GM04504 (cell line): ENCODE results near the gene MRE11.
"Not testable (repeated sequence)": the region's sequence is repeated elsewhere in the genome, so short reads cannot be mapped to it uniquely, and the experiment has no call there.

Experiments
- DNase-seq: peaks from one replicate; pipeline ENCODE4 v3.0.0-alpha.2; 2012; ENCODE audit warnings: low read depth

The MRE11 gene

GRCh38 chr11:94506513-94506912 lies 12.9 kb upstream of the MRE11 start:
- not testable (repeated sequence) for DNase-seq

- DNase-seq, result no peak
Measured at GRCh38 chr11:94504689-94505293, 11.1 kb upstream of the MRE11 start.

- no peak for DNase-seq
Measured at GRCh38 chr11:94501522-94501921, 7.9 kb upstream of the MRE11 start.

GRCh38 chr11:94500181-94500580 lies 6.5 kb upstream of the MRE11 start:
- no peak for DNase-seq

- DNase-seq, result no peak
Measured at GRCh38 chr11:94494126-94494680, 559 bp upstream of the MRE11 start.

GRCh38 chr11:94486068-94486467 lies 7.6 kb downstream of the MRE11 start:
- DNase-seq, result no peak

- DNase-seq, result no peak
Measured at GRCh38 chr11:94481342-94481741, 12.3 kb downstream of the MRE11 start.

GRCh38 chr11:94477624-94478023 lies 16.0 kb downstream of the MRE11 start:
- DNase-seq, result no peak

GRCh38 chr11:94472916-94473799 lies 20.5 kb downstream of the MRE11 start:
- no peak for DNase-seq

- no peak for DNase-seq
Measured at GRCh38 chr11:94469416-94469815, 24.2 kb downstream of the MRE11 start.

- no peak for DNase-seq
Measured at GRCh38 chr11:94459576-94459975, 34.1 kb downstream of the MRE11 start.

GRCh38 chr11:94457118-94458029 lies 36.3 kb downstream of the MRE11 start:
- DNase-seq, result no peak

- DNase-seq, result no peak
Measured at GRCh38 chr11:94455861-94456260, 37.8 kb downstream of the MRE11 start.

GRCh38 chr11:94454301-94454700 lies 39.3 kb downstream of the MRE11 start:
- DNase-seq, result no peak

- no peak for DNase-seq
Measured at GRCh38 chr11:94452988-94453387, 40.7 kb downstream of the MRE11 start.

GRCh38 chr11:94450048-94450447 lies 43.6 kb downstream of the MRE11 start:
- peak; percentile 14 for DNase-seq

- peak; percentile 53 for DNase-seq
Measured at GRCh38 chr11:94449437-94449836, 44.2 kb downstream of the MRE11 start.

- DNase-seq, result no peak
Measured at GRCh38 chr11:94449029-94449428, 44.6 kb downstream of the MRE11 start.

GRCh38 chr11:94447149-94447548 lies 46.5 kb downstream of the MRE11 start:
- no peak for DNase-seq

- no peak for DNase-seq
Measured at GRCh38 chr11:94445641-94446040, 48.0 kb downstream of the MRE11 start.

- DNase-seq, result no peak
Measured at GRCh38 chr11:94433049-94433448, 60.6 kb downstream of the MRE11 start.

GRCh38 chr11:94424662-94425061 lies 69.0 kb downstream of the MRE11 start:
- DNase-seq, result no peak
